HG03354 (cell line): ENCODE results near the gene DPYD.

Experiments
- ATAC-seq: cut with Tn5 transposase; IDR thresholded peaks from one replicate; pipeline ENCODE4 v1.9.1; 2021; ENCODE audit warnings: mild to moderate bottlenecking; ENCODE audit not compliant: unreplicated experiment, poor library complexity, severe bottlenecking

The DPYD gene

DNA sequence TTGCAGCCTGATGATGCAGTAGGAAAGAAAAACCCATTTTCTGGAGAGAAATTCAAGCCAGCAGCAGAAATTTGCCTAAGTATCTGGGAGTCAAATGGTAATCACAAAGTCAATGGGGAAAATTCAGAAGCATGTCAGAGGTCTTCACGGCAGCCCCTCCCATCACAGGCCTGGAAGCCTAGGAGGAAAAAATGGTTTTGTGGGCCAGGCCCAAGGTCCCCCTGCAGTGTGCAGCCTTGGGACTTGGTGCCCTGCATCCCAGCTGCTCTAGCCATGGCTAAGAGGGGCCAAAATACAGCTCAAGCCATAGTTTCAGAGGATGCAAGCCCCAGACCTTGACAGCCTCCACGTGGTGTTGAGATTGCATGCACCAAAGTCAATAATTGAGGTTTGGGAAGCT lies 864.4 kb downstream of the DPYD start:
- ATAC-seq, result no peak

DNA sequence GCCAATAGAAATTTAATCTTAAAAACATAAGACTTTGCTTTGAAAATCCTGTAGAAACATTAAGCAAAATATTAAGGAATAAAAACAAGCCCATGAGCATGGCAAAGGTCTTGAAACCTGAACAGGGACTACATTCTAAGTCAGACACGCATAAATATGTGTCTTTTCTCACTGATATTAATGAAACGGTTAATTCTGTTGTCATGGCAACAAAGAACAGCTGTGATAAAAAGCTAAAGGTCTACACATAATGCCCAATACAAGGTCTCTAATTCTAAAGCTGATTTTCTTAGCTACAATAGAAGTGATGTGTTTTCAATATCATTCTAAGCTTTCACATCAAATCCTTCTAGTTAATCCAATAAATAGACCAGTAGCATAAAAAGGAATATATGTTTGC lies 867.6 kb downstream of the DPYD start:
- no peak for ATAC-seq

DNA sequence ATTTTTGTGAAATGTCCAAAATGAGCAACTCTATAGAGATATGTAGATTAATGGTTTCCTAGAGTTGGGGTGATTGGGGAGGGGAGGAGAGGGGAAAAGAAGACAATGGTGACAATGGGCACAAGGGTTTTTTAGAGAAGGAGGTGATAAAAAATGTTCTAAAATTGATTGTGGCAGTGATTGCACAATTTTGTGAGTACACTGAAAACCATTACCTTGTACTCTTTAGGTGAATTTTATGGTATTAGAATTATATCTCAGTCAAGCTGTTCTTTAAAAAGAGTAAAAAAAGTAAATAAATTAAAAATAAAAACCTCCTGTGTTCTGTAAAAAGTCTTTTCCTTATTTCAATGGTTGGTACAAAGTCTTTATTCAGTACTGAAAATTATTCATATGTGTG lies 869.0 kb downstream of the DPYD start:
- no peak for ATAC-seq

GRCh38 chr1:97050506-97050905 lies 870.3 kb downstream of the DPYD start:
- ATAC-seq, result no peak

GRCh38 chr1:97047421-97047793 lies 873.4 kb downstream of the DPYD start:
- ATAC-seq, result no peak

- ATAC-seq, result no peak
Observed at GRCh38 chr1:97046765-97047420, 873.9 kb downstream of the DPYD start.

DNA sequence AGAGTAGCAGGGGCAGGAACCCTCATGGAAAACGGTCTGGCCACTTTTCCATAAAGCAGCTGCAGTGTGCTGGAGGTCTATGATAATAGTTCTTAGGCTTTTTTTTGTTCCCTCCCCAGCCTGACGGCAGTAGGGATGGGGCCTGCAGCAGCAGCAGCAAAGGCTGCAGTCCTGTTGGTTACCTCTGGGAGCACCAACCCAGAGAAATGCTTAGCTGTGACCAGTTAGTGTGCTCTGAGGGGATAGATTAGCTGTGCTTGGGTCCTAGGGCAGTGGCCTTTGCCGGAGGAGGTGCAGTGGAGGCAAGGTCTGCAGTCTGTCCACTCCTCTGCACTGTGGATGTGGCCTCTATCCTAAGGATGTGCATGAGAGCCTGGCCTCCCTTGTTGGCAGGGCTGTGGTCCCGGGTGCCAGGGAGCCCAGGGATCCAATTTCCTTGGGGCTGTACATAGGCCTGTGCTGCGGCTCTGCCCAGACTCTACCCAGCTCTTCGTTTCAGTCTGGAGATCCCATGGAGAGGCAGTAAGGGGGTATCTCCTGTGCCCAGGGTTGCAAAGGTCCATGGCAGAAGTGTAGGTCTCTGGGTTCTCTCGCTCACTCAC lies 876.6 kb downstream of the DPYD start:
- ATAC-seq, result no peak

DNA sequence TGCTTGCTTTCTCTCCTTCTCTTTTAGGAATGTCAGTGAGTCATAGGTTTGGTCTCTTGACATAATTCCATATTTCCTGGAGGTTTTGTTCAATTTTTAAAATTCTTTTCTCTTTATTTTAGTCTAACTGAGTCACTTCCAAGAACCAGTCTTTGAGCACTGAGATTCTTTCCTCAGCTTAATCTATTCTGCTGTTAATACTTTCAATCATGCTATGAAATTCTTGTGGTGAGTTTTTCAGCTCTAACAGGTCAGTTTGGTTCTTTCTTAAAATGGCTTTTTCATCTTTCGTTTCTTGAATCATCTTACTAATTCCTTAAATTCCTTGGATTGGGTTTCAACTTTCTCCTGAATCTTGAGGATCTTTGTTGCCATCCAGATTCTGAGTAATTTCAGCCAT lies 878.3 kb downstream of the DPYD start:
- no peak for ATAC-seq

GRCh38 chr1:97041026-97041425 lies 879.8 kb downstream of the DPYD start:
- ATAC-seq, result no peak

DNA sequence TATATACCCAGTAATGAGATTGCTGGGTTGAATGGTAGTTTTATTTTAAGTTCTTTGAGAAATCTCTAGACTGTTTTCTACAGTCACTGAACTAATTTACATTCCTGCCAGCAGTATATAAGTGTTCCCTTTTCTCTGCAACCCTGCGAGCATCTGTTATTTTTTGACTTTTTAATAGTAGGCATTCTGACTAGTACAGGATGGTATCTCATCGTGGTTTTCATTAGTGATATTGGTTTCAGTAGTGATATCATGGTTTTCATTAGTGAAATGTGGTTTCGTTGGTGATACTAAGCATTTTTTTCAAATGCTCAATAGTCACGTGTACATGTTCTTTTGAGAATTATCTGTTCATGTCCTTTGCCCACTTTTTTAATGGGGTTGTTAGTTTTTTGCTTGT lies 882.4 kb downstream of the DPYD start:
- ATAC-seq, result no peak

GRCh38 chr1:97034651-97035050 lies 886.2 kb downstream of the DPYD start:
- ATAC-seq, result no peak

DNA sequence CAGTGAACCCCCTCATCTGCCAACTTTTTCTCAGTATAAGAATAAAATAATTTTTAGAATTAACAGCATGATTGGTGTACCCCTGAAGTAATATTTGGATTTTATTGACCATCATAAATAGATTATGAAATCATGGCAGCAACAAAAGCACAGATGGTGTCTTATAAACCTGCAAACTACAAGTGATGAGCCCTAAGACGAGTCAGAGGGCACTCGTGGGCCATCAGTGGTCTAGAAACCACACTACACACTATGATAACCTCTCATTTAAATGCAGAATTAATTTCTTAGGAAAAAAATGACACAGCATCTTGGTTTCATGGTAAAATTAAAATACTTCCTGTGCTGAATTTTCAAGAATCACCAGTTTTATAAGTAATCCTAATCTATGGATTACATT lies 886.9 kb downstream of the DPYD start:
- ATAC-seq, result no peak
